Adipocyte (in vitro differentiated cells): ENCODE results near the gene ARHGAP6.
A peak's percentile ranks its signal among the peaks of the same experiment; 100 is the strongest.

ENCODE experiments used
- DNase-seq: peaks from one replicate; pipeline ENCODE4 v3.0.0-alpha.2; 2015; ENCODE audit warnings: low read depth
- H3K27me3 ChIP-seq: replicated peaks from 2 replicates; pipeline ENCODE4 v1.7.0; 2013; ENCODE audit warnings: mild to moderate bottlenecking, low read length, moderate library complexity; ENCODE audit not compliant: control insufficient read depth, insufficient read depth
- H3K36me3 ChIP-seq: 2 replicates; pipeline ENCODE4 v1.7.0; 2013; ENCODE audit warnings: low read length, mild to moderate bottlenecking, moderate library complexity; ENCODE audit not compliant: control insufficient read depth, insufficient read depth, severe bottlenecking
- H3K4me1 ChIP-seq: 2 replicates; pipeline ENCODE4 v1.7.0; 2013; ENCODE audit warnings: mild to moderate bottlenecking, low read length, moderate library complexity; ENCODE audit not compliant: control insufficient read depth, insufficient read depth
- H3K4me3 ChIP-seq: 2 replicates; pipeline ENCODE4 v1.7.0; 2013; ENCODE audit warnings: mild to moderate bottlenecking, low read length, moderate library complexity
- H3K9ac ChIP-seq: 2 replicates; pipeline ENCODE4 v1.7.0; 2013; ENCODE audit warnings: mild to moderate bottlenecking, low read length, moderate library complexity
- H3K9me3 ChIP-seq: 2 replicates; pipeline ENCODE4 v1.7.0; 2013; ENCODE audit warnings: mild to moderate bottlenecking, low read length, moderate library complexity; ENCODE audit not compliant: control insufficient read depth

The ARHGAP6 gene

GRCh38 chrX:11197671-11198070, 468.0 kb downstream of the ARHGAP6 start:
- Histone ChIP-seq H3K36me3 (no peaks in the 10 kb centered on the region), H3K4me1 (peaks cover 9% of the 10 kb centered on the region), H3K4me3 (no peak overlapping the region), H3K27me3 (no peaks in the 10 kb centered on the region), H3K9me3 (no peaks in the 10 kb centered on the region), H3K9ac (no peak overlapping the region)
- DNase-seq: no peak

GRCh38 chrX:11196476-11196875, 469.2 kb downstream of the ARHGAP6 start:
- Histone ChIP-seq H3K4me3 (no peak overlapping the region), H3K4me1 (peaks cover 11% of the 10 kb centered on the region), H3K9me3 (no peaks in the 10 kb centered on the region), H3K27me3 (no peaks in the 10 kb centered on the region), H3K36me3 (no peaks in the 10 kb centered on the region), H3K9ac (no peak overlapping the region)
- peak; percentile 49 for DNase-seq

GRCh38 chrX:11193035-11193469, 472.7 kb downstream of the ARHGAP6 start:
- H3K27me3 ChIP-seq: no peaks in the 10 kb centered on the region
- DNase-seq: peak; percentile 19

GRCh38 chrX:11190745-11191510, 474.8 kb downstream of the ARHGAP6 start:
- no peak overlapping the region for H3K9ac ChIP-seq
- DNase-seq: no peak
- no peaks in the 10 kb centered on the region for H3K36me3 ChIP-seq
- H3K9me3 ChIP-seq: no peaks in the 10 kb centered on the region
- no peak overlapping the region for H3K4me3 ChIP-seq
- H3K4me1 ChIP-seq: peaks cover 11% of the 10 kb centered on the region
- H3K27me3 ChIP-seq: no peaks in the 10 kb centered on the region

More at GRCh38 chrX:11193035-11193469, 472.7 kb downstream of the ARHGAP6 start:
- peaks cover 11% of the 10 kb centered on the region for H3K4me1 ChIP-seq
- H3K9me3 ChIP-seq: no peaks in the 10 kb centered on the region
- no peak overlapping the region for H3K4me3 ChIP-seq
- no peaks in the 10 kb centered on the region for H3K36me3 ChIP-seq
- H3K9ac ChIP-seq: no peak overlapping the region

- no peak overlapping the region for H3K4me3 ChIP-seq
- peaks cover 8% of the 10 kb centered on the region for H3K36me3 ChIP-seq
- H3K9me3 ChIP-seq: no peaks in the 10 kb centered on the region
- DNase-seq: no peak
- H3K4me1 ChIP-seq: peaks cover 11% of the 10 kb centered on the region
- no peaks in the 10 kb centered on the region for H3K27me3 ChIP-seq
- no peak overlapping the region for H3K9ac ChIP-seq
Measured at GRCh38 chrX:11189097-11189496, 476.6 kb downstream of the ARHGAP6 start.

- Histone ChIP-seq H3K36me3 (peaks cover 11% of the 10 kb centered on the region), H3K9me3 (no peaks in the 10 kb centered on the region), H3K9ac (no peak overlapping the region), H3K4me1 (peaks cover 11% of the 10 kb centered on the region), H3K4me3 (no peak overlapping the region), H3K27me3 (no peaks in the 10 kb centered on the region)
- peak; percentile 25 for DNase-seq
Measured at GRCh38 chrX:11188664-11189063, 477.1 kb downstream of the ARHGAP6 start.

- H3K4me3 ChIP-seq: no peak overlapping the region
- no peaks in the 10 kb centered on the region for H3K4me1 ChIP-seq
- no peak overlapping the region for H3K9ac ChIP-seq
- no peak for DNase-seq
- H3K9me3 ChIP-seq: no peaks in the 10 kb centered on the region
- H3K27me3 ChIP-seq: no peaks in the 10 kb centered on the region
- peaks cover 14% of the 10 kb centered on the region for H3K36me3 ChIP-seq
Measured at GRCh38 chrX:11187001-11187400, 478.7 kb downstream of the ARHGAP6 start.

GRCh38 chrX:11185861-11186260, 479.9 kb downstream of the ARHGAP6 start:
- DNase-seq: no peak
- no peaks in the 10 kb centered on the region for H3K27me3 ChIP-seq

GRCh38 chrX:11180571-11180970, 485.1 kb downstream of the ARHGAP6 start:
- Histone ChIP-seq H3K27me3 (no peaks in the 10 kb centered on the region), H3K36me3 (peaks cover 33% of the 10 kb centered on the region), H3K4me1 (peaks cover 14% of the 10 kb centered on the region), H3K9me3 (no peaks in the 10 kb centered on the region), H3K4me3 (no peak overlapping the region), H3K9ac (no peak overlapping the region)
- no peak for DNase-seq

More at GRCh38 chrX:11185861-11186260, 479.9 kb downstream of the ARHGAP6 start:
- Histone ChIP-seq H3K4me1 (no peaks in the 10 kb centered on the region), H3K9ac (no peak overlapping the region), H3K4me3 (no peak overlapping the region), H3K36me3 (peaks cover 14% of the 10 kb centered on the region), H3K9me3 (no peaks in the 10 kb centered on the region)

- Histone ChIP-seq H3K4me1 (peaks cover 16% of the 10 kb centered on the region), H3K36me3 (peaks cover 35% of the 10 kb centered on the region), H3K4me3 (no peak overlapping the region), H3K27me3 (no peaks in the 10 kb centered on the region), H3K9ac (no peak overlapping the region), H3K9me3 (no peaks in the 10 kb centered on the region)
- no peak for DNase-seq
Measured at GRCh38 chrX:11172415-11172814, 493.3 kb downstream of the ARHGAP6 start.

- no peak overlapping the region for H3K4me3 ChIP-seq
- H3K9me3 ChIP-seq: no peaks in the 10 kb centered on the region
- H3K9ac ChIP-seq: no peak overlapping the region
- H3K4me1 ChIP-seq: peaks cover 16% of the 10 kb centered on the region
- H3K36me3 ChIP-seq: peaks cover 36% of the 10 kb centered on the region
- no peaks in the 10 kb centered on the region for H3K27me3 ChIP-seq
- DNase-seq: no peak
Measured at GRCh38 chrX:11171956-11172355, 493.8 kb downstream of the ARHGAP6 start.

GRCh38 chrX:11164433-11164832, 501.3 kb downstream of the ARHGAP6 start:
- Histone ChIP-seq H3K36me3 (peaks cover 16% of the 10 kb centered on the region), H3K4me3 (no peak overlapping the region), H3K9ac (no peak overlapping the region), H3K9me3 (no peaks in the 10 kb centered on the region), H3K27me3 (peaks cover 5% of the 10 kb centered on the region), H3K4me1 (peaks cover 16% of the 10 kb centered on the region)
- no peak for DNase-seq
